ENCODE data around the gene NPTXR.

DNA sequence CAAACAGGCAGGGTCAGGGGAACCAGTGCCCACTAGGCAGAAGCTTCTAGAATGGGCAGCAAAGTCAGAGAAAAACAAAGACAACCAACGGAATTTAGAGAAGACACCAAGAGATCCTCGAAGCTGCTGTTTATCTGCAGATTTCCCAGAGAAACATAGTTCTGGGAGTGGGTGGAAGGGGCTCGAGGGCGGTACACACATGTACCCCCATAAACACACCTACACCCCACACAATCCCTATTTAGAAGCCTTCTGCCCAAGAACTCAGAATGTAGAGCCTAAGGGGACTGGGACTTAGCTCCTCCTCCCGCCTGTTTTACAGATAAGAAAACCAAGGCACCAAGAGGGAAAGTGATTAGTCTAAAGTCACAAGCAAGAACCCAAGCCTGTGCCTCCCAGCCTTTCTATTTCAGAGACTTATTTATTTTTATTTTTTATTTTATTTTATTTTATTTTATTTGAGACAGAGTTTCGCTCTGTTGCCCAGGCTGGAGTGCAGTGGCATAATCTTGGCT is 6.4 kb downstream of the NPTXR start:
- TF ChIP-seq, protein P1, sequence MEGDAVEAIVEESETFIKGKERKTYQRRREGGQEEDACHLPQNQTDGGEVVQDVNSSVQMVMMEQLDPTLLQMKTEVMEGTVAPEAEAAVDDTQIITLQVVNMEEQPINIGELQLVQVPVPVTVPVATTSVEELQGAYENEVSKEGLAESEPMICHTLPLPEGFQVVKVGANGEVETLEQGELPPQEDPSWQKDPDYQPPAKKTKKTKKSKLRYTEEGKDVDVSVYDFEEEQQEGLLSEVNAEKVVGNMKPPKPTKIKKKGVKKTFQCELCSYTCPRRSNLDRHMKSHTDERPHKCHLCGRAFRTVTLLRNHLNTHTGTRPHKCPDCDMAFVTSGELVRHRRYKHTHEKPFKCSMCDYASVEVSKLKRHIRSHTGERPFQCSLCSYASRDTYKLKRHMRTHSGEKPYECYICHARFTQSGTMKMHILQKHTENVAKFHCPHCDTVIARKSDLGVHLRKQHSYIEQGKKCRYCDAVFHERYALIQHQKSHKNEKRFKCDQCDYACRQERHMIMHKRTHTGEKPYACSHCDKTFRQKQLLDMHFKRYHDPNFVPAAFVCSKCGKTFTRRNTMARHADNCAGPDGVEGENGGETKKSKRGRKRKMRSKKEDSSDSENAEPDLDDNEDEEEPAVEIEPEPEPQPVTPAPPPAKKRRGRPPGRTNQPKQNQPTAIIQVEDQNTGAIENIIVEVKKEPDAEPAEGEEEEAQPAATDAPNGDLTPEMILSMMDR (IDR thresholded peaks at IDR 0.05) = no peak
- no peak for TF ChIP-seq ETV6 (CRISPR knock-in tag; IDR thresholded peaks at IDR 0.05)
- TF ChIP-seq, protein P2, sequence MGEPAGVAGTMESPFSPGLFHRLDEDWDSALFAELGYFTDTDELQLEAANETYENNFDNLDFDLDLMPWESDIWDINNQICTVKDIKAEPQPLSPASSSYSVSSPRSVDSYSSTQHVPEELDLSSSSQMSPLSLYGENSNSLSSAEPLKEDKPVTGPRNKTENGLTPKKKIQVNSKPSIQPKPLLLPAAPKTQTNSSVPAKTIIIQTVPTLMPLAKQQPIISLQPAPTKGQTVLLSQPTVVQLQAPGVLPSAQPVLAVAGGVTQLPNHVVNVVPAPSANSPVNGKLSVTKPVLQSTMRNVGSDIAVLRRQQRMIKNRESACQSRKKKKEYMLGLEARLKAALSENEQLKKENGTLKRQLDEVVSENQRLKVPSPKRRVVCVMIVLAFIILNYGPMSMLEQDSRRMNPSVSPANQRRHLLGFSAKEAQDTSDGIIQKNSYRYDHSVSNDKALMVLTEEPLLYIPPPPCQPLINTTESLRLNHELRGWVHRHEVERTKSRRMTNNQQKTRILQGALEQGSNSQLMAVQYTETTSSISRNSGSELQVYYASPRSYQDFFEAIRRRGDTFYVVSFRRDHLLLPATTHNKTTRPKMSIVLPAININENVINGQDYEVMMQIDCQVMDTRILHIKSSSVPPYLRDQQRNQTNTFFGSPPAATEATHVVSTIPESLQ (CRISPR knock-in tag; IDR thresholded peaks at IDR 0.05) = no peak
- TF ChIP-seq E2F1 (CRISPR knock-in tag; IDR thresholded peaks at IDR 0.05) = no peak
- no peak for TF ChIP-seq NR2C2 (CRISPR knock-in tag; IDR thresholded peaks at IDR 0.05)
- TF ChIP-seq, protein P3, sequence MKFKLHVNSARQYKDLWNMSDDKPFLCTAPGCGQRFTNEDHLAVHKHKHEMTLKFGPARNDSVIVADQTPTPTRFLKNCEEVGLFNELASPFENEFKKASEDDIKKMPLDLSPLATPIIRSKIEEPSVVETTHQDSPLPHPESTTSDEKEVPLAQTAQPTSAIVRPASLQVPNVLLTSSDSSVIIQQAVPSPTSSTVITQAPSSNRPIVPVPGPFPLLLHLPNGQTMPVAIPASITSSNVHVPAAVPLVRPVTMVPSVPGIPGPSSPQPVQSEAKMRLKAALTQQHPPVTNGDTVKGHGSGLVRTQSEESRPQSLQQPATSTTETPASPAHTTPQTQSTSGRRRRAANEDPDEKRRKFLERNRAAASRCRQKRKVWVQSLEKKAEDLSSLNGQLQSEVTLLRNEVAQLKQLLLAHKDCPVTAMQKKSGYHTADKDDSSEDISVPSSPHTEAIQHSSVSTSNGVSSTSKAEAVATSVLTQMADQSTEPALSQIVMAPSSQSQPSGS (CRISPR knock-in tag; IDR thresholded peaks at IDR 0.05; ENCODE audit: borderline replicate concordance, low read depth) = no peak
- no peak for TF ChIP-seq MXD4 (CRISPR knock-in tag; IDR thresholded peaks at IDR 0.05; ENCODE audit: borderline replicate concordance)
- TF ChIP-seq FOXK1 (CRISPR knock-in tag; IDR thresholded peaks at IDR 0.05) = no peak
- TF ChIP-seq MYBL2 (CRISPR knock-in tag; IDR thresholded peaks at IDR 0.05) = no peak
- TF ChIP-seq, protein P4, sequence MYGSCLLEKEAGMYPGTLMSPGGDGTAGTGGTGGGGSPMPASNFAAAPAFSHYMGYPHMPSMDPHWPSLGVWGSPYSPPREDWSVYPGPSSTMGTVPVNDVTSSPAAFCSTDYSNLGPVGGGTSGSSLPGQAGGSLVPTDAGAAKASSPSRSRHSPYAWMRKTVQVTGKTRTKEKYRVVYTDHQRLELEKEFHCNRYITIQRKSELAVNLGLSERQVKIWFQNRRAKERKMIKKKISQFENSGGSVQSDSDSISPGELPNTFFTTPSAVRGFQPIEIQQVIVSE (CRISPR knock-in tag; IDR thresholded peaks at IDR 0.05; ENCODE audit: borderline replicate concordance) = no peak

All from WTC11 (cell line).